GM19239 (cell line): ENCODE measurements around the gene ZC3H12D.

Experiments used
- DNase-seq: peaks from one replicate; pipeline ENCODE4 v3.0.0; 2011; ENCODE audit warnings: low spot score; ENCODE audit not compliant: insufficient read length
- FAIRE-seq: peaks from 2 replicates; lab custom pipeline; 2011; peaks lifted over from hg19 to GRCh38; lab: Jason Lieb, UNC

Gene ZC3H12D

GRCh38 chr6:149487316-149487715, 2.5 kb upstream of the ZC3H12D start:
- FAIRE-seq (peak; percentile 64), DNase-seq (no peak)

GRCh38 chr6:149483849-149484655, 762 bp downstream of the ZC3H12D start:
- DNase-seq (no peak), FAIRE-seq (peak; percentile 80)

- DNase-seq (no peak), FAIRE-seq (peak; percentile 93)
Measured at GRCh38 chr6:149483334-149483725, 1.5 kb downstream of the ZC3H12D start.

GRCh38 chr6:149482545-149483333, 2.1 kb downstream of the ZC3H12D start:
- FAIRE-seq (no peak), DNase-seq (no peak)

- FAIRE-seq: peak; percentile 55
- DNase-seq: no peak
Measured at GRCh38 chr6:149480502-149481280, 4.1 kb downstream of the ZC3H12D start.

- DNase-seq: no peak
- FAIRE-seq: no peak
Measured at GRCh38 chr6:149478631-149479314, 6.0 kb downstream of the ZC3H12D start.

GRCh38 chr6:149477544-149477943, 7.3 kb downstream of the ZC3H12D start:
- DNase-seq (no peak), FAIRE-seq (no peak)

- DNase-seq (no peak), FAIRE-seq (no peak)
Measured at GRCh38 chr6:149476789-149477455, 7.9 kb downstream of the ZC3H12D start.

GRCh38 chr6:149474108-149474935, 10.5 kb downstream of the ZC3H12D start:
- FAIRE-seq: peak; percentile 66

GRCh38 chr6:149473080-149474052, 11.4 kb downstream of the ZC3H12D start:
- peak; percentile 57 for FAIRE-seq
- DNase-seq: no peak

More at GRCh38 chr6:149474108-149474935, 10.5 kb downstream of the ZC3H12D start:
- DNase-seq: no peak

- no peak for FAIRE-seq
- no peak for DNase-seq
Measured at GRCh38 chr6:149472241-149472640, 12.6 kb downstream of the ZC3H12D start.

- no peak for DNase-seq
Measured at GRCh38 chr6:149471801-149472200, 13.0 kb downstream of the ZC3H12D start.

GRCh38 chr6:149470948-149471347, 13.9 kb downstream of the ZC3H12D start:
- DNase-seq (no peak), FAIRE-seq (peak; percentile 4)

More at GRCh38 chr6:149471801-149472200, 13.0 kb downstream of the ZC3H12D start:
- peak; percentile 85 for FAIRE-seq

- no peak for DNase-seq
- FAIRE-seq: peak; percentile 21
Measured at GRCh38 chr6:149468179-149468578, 16.6 kb downstream of the ZC3H12D start.

- no peak for DNase-seq
- no peak for FAIRE-seq
Measured at GRCh38 chr6:149467265-149467664, 17.5 kb downstream of the ZC3H12D start.

GRCh38 chr6:149464411-149464810, 20.4 kb downstream of the ZC3H12D start:
- no peak for DNase-seq

GRCh38 chr6:149463781-149464180, 21.0 kb downstream of the ZC3H12D start:
- no peak for DNase-seq

More at GRCh38 chr6:149464411-149464810, 20.4 kb downstream of the ZC3H12D start:
- FAIRE-seq: no peak

More at GRCh38 chr6:149463781-149464180, 21.0 kb downstream of the ZC3H12D start:
- FAIRE-seq: no peak
